GM12878 (cell line): ENCODE data around the gene ATP10A.

Experiments
- CTCF ChIP-seq, 3 experiments: IDR thresholded peaks in 2 of 3; conservative IDR thresholded peaks in 1 of 3; 2 replicates each; pipeline ENCODE4 v1.5.1; 2011; ENCODE audit warnings: low read depth in 3 of 3, low read length in 3 of 3, mild to moderate bottlenecking in 3 of 3, control low read depth in 2 of 3, moderate library complexity in 2 of 3, inconsistent platforms in 1 of 3, mixed read lengths in 1 of 3; ENCODE audit not compliant: control insufficient read depth in 2 of 3, insufficient read depth in 1 of 3; ENCODE audit errors: extremely low read depth in 1 of 3
- GABPA ChIP-seq: IDR thresholded peaks from 2 replicates; pipeline ENCODE4 v1.6.1; 2014; ENCODE audit warnings: antibody characterized with exemption, low read depth, mild to moderate bottlenecking, inconsistent platforms
- KDM1A ChIP-seq: fragments of 200-600 bp; sonication (generic); IDR thresholded peaks from 2 replicates; pipeline ENCODE4 v1.6.1; 2016; ENCODE audit warnings: borderline replicate concordance
- MXI1 ChIP-seq: fragments of 150-350 bp; IDR thresholded peaks from 2 replicates; pipeline ENCODE4 v1.6.1; 2011; ENCODE audit warnings: low read depth, mild to moderate bottlenecking, inconsistent platforms, low read length, improper control_type of control experiment
- NFXL1 ChIP-seq: fragments of 450-650 bp; IDR thresholded peaks from 2 replicates; pipeline ENCODE4 v1.6.1; 2017; ENCODE audit warnings: antibody characterized with exemption, mild to moderate bottlenecking, borderline replicate concordance
- POLR2AphosphoS2 ChIP-seq: IDR thresholded peaks from 2 replicates; pipeline ENCODE4 v1.6.1; 2011; ENCODE audit warnings: low read depth, mild to moderate bottlenecking, low read length, improper control_type of control experiment, moderate library complexity
- POLR2AphosphoS5 ChIP-seq: IDR thresholded peaks from 2 replicates; pipeline ENCODE4 v1.6.1; 2011; ENCODE audit warnings: mild to moderate bottlenecking, low read length, inconsistent platforms
- REST ChIP-seq: IDR thresholded peaks from 2 replicates; pipeline ENCODE4 v1.6.1; 2012; ENCODE audit warnings: mild to moderate bottlenecking, low read depth, low read length
- RUNX3 ChIP-seq: IDR thresholded peaks from 2 replicates; pipeline ENCODE4 v1.6.1; 2012; ENCODE audit warnings: low read length, inconsistent platforms

DNA sequence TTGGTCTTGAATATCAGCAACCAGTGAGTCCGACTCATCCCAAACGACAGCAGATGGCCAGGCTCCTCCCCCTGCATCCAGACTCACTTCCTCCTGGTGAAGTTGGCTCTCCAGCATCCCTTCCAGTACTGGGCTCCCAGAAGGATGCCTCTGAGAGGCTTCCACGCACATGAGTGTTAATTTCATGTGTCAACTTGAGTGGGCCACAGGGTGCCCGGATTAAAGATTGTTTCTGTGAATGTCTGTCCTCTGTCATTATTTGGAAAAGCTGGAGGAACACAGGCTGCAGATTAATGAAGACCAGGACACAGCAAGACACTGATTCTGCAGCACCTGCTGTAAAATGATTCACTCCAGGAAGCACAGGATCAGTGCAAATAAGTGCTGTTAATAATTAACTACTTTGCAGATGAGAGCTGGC is 99.8 kb downstream of the ATP10A start:
- TF ChIP-seq KDM1A: no peak
- TF ChIP-seq POLR2AphosphoS2: no peak
- no peak for TF ChIP-seq NFXL1
- no peak for TF ChIP-seq CTCF (IDR thresholded peaks at IDR 0.05 in 2 of 3, conservative IDR thresholded peaks at IDR 0.05 in 1 of 3; ENCODE audit: control insufficient read depth in 2 of 3, extremely low read depth in 1 of 3, insufficient read depth in 1 of 3, low read depth in 3 of 3, low read length in 3 of 3)
- no peak for TF ChIP-seq RUNX3
- no peak for TF ChIP-seq GABPA
- no peak for TF ChIP-seq REST
- TF ChIP-seq MXI1: no peak
- TF ChIP-seq POLR2AphosphoS5: no peak
